GM19240 (cell line): ENCODE results near the gene DDX49.

Experiments used
- DNase-seq: peaks from one replicate; pipeline ENCODE4 v3.0.0; 2011; ENCODE audit warnings: low spot score; ENCODE audit not compliant: insufficient read length

The DDX49 gene

DNA sequence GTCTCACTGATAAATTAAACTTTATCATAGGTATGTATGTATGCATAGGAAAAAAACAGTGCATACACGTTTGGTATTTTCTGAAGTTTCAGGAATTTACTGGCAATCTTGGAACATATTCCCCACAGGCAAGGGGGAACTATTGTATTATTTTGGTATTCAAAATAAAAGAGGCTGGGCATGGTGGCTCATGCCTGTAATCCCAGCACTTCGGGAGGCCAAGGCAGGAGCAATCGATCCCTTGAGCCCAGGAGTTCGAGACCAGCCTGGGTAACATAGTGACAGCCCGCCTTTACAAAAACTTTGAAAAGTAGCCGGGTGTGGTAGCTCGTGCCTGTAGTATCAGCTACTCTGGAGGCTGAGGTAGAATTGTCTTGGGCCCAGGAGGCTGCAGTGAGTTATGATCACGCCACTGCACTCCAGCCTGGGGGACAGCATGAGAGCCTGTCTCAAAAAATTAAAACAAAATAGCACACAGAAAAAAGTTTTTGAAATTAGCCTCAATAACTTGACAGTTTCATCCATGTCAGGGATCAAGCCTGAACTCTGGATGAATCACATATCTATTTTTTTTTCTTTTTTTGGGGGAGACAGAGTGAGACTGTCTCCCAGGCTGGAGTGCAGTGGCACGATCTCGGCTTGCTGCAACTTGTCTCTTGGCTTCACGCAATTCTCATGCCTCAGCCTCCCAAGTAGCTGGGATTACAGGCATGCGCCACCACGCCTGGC, 50.6 kb downstream of the DDX49 start:
- DNase-seq, result no peak

- no peak for DNase-seq
Observed at GRCh38 chr19:18972301-18972811, 52.8 kb downstream of the DDX49 start.

DNA sequence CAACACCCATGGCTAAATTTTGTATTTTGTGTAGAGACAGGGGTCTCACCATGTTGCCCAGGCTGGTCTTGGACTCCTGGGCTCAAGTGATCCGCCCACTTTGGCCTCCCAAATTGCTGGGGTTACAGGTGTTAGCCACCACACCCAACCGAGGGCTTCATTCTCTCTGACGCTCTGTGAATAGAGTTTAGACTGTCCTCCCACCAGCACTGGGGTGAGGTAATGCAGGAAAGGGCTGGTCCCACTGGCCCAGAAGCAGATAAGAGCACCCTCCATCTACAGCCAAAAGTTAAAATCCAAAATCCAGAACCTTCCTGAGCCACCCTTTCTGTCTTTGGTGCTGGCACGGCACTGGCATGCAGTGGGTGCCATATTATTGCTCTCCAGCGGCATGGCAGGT, 53.3 kb downstream of the DDX49 start:
- no peak for DNase-seq

DNA sequence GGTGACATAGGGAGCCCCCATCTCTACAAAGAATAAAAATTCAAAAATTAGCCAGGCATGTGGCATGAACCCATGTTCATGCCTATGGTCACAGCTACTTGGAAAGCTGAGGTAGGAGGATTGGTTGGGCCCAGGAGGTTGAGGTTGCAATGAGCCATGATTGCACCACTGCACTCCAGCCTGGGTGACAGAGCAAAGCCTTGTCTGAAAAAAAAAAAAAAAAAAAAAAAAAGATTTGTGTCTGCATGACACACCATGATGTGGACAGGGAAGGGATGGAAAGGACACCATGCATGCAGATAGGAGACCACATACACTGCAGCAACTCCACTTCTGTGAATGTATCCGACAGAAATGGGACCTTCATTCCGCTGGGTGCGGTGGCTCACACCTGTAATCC, 55.5 kb downstream of the DDX49 start:
- DNase-seq, result no peak

DNA sequence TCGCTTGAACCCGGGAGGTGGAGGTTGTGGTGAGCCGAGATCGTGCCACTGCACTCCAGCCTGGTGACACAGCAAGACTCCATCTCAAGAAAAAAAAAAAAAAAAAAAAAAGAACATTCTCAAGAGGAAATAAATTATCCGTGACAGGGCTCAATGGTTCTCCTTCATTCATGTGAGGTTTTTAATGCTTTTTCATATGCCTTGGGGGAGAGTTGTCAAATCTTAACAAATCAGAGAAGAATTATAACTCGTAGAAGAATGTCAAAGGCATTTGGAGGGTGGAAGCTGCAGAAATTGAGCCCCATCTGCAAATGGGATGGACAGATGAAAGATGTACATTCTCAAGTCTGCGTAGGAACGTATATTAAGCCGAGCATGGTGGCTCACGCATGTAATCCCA, 56.4 kb downstream of the DDX49 start:
- no peak for DNase-seq
